ENCODE results near the gene C4BPB.

Gene C4BPB

DNA sequence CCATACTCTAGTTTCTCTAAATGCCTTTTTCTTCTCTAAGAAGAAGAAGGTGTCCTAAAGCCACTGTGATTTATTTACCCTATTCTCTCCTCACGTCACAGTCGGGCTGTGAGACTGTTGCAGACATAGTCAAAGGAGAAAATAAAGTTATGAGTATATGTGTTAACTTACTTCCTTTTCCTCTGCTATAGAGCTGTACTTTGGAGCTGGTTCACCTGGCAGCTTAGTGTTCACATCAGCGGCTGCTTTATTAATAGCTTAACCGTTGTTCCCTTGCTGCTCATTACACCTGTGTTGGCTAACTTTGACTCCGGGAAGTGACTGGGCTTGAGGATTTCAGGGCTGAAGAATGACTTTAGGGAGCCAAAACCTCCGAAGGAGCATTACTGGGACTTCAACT lies 32.0 kb upstream of the C4BPB start:
- H3K4me1 ChIP-seq (ENCODE audit: control insufficient read depth in 1 of 2, insufficient read depth in 1 of 2, low read depth in 1 of 2, low read length in 1 of 2) = peaks cover 89 to 90% of the 10 kb centered on the region in 2 experiments
- H3K9me3 ChIP-seq = no peaks in the 10 kb centered on the region
- H3K27ac ChIP-seq = peak overlapping the region; percentile 92
- TF ChIP-seq, protein P1, sequence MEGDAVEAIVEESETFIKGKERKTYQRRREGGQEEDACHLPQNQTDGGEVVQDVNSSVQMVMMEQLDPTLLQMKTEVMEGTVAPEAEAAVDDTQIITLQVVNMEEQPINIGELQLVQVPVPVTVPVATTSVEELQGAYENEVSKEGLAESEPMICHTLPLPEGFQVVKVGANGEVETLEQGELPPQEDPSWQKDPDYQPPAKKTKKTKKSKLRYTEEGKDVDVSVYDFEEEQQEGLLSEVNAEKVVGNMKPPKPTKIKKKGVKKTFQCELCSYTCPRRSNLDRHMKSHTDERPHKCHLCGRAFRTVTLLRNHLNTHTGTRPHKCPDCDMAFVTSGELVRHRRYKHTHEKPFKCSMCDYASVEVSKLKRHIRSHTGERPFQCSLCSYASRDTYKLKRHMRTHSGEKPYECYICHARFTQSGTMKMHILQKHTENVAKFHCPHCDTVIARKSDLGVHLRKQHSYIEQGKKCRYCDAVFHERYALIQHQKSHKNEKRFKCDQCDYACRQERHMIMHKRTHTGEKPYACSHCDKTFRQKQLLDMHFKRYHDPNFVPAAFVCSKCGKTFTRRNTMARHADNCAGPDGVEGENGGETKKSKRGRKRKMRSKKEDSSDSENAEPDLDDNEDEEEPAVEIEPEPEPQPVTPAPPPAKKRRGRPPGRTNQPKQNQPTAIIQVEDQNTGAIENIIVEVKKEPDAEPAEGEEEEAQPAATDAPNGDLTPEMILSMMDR (IDR thresholded peaks at IDR 0.05) = no peak
- no peaks in the 10 kb centered on the region for H3K27me3 ChIP-seq
- peak overlapping the region in 1 of 2 experiments; percentile 12 for H3K4me3 ChIP-seq (ENCODE audit: low read depth in 1 of 2, low read length in 1 of 2)
- H3K36me3 ChIP-seq = peaks cover 6% of the 10 kb centered on the region

DNA sequence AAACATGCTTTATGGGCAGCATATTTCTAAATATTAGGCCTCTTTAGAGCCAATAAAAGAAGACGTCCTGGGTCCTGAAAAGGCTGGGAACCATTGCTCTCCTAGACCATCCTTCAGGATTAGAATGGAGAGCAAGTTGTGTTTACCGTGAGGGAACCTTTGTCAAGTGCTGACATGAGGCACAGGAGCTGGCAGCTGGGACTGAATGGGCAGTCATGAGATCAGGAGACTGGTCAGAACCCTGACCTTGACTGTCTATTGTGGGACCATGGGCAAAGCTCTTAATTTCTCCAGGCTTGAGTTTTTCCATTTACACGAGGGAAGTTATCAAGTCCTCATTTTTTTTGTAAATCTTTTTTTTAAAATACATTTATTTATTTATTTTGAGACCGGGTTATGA lies 30.4 kb upstream of the C4BPB start:
- no peaks in the 10 kb centered on the region for H3K27me3 ChIP-seq
- H3K4me1 ChIP-seq (ENCODE audit: control insufficient read depth in 1 of 2, insufficient read depth in 1 of 2, low read depth in 1 of 2, low read length in 1 of 2) = peaks cover 75 to 78% of the 10 kb centered on the region in 2 experiments
- H3K4me3 ChIP-seq (ENCODE audit: low read depth in 1 of 2, low read length in 1 of 2) = no peak overlapping the region
- peaks cover 21% of the 10 kb centered on the region for H3K36me3 ChIP-seq
- H3K9me3 ChIP-seq = no peaks in the 10 kb centered on the region
- H3K27ac ChIP-seq = peak overlapping the region; percentile 84
- TF ChIP-seq, protein P1 (IDR thresholded peaks at IDR 0.05) = no peak

DNA sequence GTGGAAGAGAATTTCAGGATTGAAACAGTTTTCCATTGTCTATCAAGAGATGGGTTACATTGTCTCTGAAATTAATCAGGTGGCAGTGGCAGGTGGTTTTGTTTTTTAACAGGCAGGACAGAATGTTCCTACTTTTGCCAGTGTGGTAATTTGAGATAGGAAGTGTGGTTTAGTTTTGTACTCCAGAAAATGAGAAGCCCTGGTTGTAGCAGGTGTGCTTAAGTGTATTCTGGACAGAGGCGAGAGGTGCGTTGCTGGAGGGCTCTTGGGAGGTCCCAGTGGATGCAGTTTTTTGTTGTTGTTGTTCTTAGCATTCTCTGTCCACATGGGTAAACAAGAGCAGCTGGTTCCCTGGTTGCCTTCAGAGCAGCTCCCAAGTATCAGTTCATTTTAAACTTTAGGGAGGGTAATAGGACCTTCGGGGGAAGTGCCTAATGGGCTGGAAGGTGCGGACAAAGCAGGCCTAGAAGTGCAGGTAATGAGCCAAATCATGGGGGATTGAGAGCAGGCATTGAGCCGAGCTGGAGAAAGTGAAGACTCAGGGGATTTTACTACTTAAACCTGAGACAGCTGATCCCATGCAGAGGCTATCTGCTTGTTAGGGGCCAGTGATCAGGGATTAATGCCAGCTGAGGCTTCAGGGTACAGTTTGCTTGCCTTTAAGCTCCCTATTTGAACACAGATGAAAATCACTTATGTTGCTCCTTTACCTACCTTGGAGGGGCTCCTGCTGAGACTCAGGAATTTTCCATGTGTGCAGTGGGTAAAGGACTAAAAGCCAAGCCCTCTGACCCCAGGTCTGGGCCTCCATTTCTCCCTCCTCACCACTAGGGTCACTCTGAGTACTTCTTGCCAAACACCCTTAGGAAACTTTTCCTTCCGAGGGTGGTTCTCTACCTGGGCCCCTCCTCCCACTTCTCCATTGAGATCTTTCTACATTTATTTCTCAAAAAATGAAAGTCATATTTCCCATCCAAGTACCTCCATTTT lies 29.5 kb upstream of the C4BPB start:
- peak overlapping the region; percentile 84 for H3K27ac ChIP-seq
- H3K36me3 ChIP-seq = peaks cover 31% of the 10 kb centered on the region
- TF ChIP-seq, protein P1 (IDR thresholded peaks at IDR 0.05) = no peak
- no peaks in the 10 kb centered on the region for H3K27me3 ChIP-seq
- H3K4me1 ChIP-seq (ENCODE audit: control insufficient read depth in 1 of 2, insufficient read depth in 1 of 2, low read depth in 1 of 2, low read length in 1 of 2) = peaks cover 65 to 68% of the 10 kb centered on the region in 2 experiments
- H3K4me3 ChIP-seq (ENCODE audit: low read depth in 1 of 2, low read length in 1 of 2) = peak overlapping the region; percentile 18 to 49
- no peaks in the 10 kb centered on the region for H3K9me3 ChIP-seq

DNA sequence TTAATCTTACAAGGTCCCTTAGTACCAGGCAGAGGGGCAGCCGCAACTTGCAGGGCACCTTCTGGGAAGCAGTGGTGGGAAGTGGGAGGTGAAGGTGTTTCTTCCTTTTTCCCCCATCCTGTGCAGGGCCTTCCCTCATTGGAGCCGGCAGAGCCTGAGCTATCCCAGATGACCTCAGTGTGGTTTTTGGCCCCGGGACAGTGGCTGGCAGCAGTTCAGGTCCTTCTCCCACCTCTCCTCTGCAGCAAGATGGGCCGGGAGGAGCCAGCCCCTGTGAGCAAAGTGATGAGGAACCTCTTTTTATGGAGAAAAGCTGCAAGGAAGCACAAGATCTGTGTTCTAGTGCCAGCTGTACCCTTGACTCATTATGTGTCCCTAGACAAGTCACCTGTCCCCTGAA lies 28.8 kb upstream of the C4BPB start:
- Histone ChIP-seq H3K27me3 (no peaks in the 10 kb centered on the region), H3K4me3 (ENCODE audit: low read depth in 1 of 2, low read length in 1 of 2) (peak overlapping the region; percentile 18 to 49), H3K36me3 (peaks cover 38% of the 10 kb centered on the region), H3K9me3 (no peaks in the 10 kb centered on the region), H3K4me1 (ENCODE audit: control insufficient read depth in 1 of 2, insufficient read depth in 1 of 2, low read depth in 1 of 2, low read length in 1 of 2) (peaks cover 58 to 61% of the 10 kb centered on the region in 2 experiments), H3K27ac (peak overlapping the region; percentile 84)
- TF ChIP-seq, protein P1 (IDR thresholded peaks at IDR 0.05) = no peak

DNA sequence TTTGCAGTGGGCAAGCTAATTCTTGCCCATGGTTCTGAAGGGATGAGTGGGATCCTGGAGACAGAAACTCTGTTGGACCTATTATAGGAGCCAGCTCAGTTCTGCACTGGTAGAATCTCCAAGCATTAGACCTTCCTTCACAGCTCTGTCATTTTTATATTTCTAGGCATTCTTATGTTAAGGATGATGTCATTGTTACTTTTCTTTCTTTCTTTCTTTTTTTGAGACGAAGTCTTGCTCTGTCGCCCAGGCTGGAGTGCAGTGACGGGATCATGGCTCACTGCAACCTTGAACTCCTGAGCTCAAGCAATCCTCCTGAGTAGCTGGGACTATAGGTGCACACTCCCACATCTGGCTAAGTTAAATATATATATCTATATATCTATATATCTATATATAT lies 28.1 kb upstream of the C4BPB start:
- Histone ChIP-seq H3K9me3 (no peaks in the 10 kb centered on the region), H3K36me3 (peaks cover 45% of the 10 kb centered on the region), H3K4me3 (ENCODE audit: low read depth in 1 of 2, low read length in 1 of 2) (peak overlapping the region in 1 of 2 experiments; percentile 49), H3K27me3 (no peaks in the 10 kb centered on the region), H3K27ac (peak overlapping the region; percentile 84), H3K4me1 (ENCODE audit: control insufficient read depth in 1 of 2, insufficient read depth in 1 of 2, low read depth in 1 of 2, low read length in 1 of 2) (peaks cover 51 to 54% of the 10 kb centered on the region in 2 experiments)
- TF ChIP-seq, protein P1 (IDR thresholded peaks at IDR 0.05) = no peak

All from neutrophil (primary cell).